ENCODE measurements around the gene ZNF784.

ZNF784 gene

DNA sequence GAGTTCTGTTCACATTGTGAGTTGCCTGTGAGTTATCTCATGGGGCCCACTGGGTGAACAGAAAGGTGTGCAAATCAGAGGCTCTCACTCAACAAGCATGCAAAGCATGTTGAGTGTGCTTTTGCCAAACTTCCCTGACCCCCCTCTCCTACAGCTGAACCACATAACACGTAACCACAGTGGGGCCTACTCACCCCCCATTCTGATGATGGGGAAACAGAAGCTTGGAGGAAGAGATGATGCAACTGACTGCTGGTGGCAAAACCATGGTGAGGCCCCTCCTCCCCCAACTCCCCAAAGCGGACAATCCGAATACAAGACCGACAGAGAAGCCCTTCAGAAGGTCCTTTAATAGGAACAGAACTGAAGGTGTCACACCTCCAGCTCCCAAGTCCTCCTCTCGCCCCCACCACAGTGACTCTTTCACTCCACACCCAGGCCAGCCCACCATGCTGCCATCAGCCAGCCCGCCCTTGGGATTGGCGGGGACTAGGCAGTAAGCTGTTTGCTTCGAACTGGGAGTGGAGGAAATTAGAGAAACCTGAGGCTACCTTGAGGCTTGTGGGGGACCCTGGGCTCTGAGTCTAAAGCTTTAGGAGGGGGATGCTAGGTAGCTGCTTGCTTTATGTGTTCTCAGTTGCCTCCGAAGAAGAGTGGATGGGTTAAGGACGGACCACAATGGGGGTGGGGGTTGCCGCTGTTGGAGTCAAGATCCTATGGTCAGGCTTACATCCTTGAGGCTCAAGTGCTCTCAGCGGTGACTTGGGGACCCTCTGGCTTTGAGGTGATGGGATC is 3.8 kb downstream of the ZNF784 start:
- Histone ChIP-seq H3K4me1 (ENCODE audit: control insufficient read depth, low read length) (peaks cover 14% of the 10 kb centered on the region), H3F3A (ENCODE audit: control insufficient read depth, insufficient read depth) (peaks cover 11% of the 10 kb centered on the region), H3K36me3 (ENCODE audit: control insufficient read depth, low read length) (peaks cover 17% of the 10 kb centered on the region), H3K9me2 (replicated peaks; ENCODE audit: control insufficient read depth, low read length) (no peaks in the 10 kb centered on the region), H3K79me2 (ENCODE audit: control insufficient read depth, low read length) (no peaks in the 10 kb centered on the region), H3K4me3 (ENCODE audit: low read length) (no peak overlapping the region), H3K9me3 (ENCODE audit: control insufficient read depth, insufficient read depth, low read length) (no peaks in the 10 kb centered on the region), H4K20me1 (ENCODE audit: control insufficient read depth, insufficient read depth, low read depth, low read length) (peaks cover 4% of the 10 kb centered on the region; the same call in 1 of the 2 replicates), H3K27ac (ENCODE audit: low read depth, low read length) (no peak overlapping the region), H3K4me2 (ENCODE audit: low read length) (no peak overlapping the region), H3K27me3 (ENCODE audit: control insufficient read depth, low read length) (no peaks in the 10 kb centered on the region)
- TF ChIP-seq CTCF (IDR thresholded peaks at IDR 0.05; ENCODE audit: low read depth, low read length, poor library complexity, severe bottlenecking) (no peak), EZH2phosphoT487 (IDR thresholded peaks at IDR 0.05; ENCODE audit: borderline replicate concordance, low read length) (no peak)

DNA sequence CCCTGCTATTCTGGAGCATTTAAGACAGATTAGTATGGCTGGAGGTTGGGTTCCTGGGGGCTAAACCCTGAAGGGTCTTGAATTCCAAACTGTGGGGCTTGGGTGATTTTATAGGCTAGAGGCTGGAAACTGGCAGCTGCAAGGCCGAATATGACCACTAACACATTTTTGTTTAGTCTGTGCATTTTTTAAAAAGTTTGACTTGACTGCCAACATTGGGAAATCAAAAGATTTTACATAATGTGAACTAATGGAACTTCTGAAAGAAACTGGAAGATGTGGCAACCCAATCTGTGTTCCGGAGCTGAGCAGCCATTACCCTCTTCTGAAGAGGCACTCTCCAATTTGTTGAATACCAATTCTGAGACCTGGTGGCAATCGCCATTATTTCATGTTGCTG is 5.1 kb downstream of the ZNF784 start:
- H3F3A ChIP-seq (ENCODE audit: control insufficient read depth, insufficient read depth): peaks cover 11% of the 10 kb centered on the region
- peaks cover 4% of the 10 kb centered on the region; the same call in 1 of the 2 replicates for H4K20me1 ChIP-seq (ENCODE audit: control insufficient read depth, insufficient read depth, low read depth, low read length)
- H3K9me2 ChIP-seq (replicated peaks; ENCODE audit: control insufficient read depth, low read length): no peaks in the 10 kb centered on the region
- H3K36me3 ChIP-seq (ENCODE audit: control insufficient read depth, low read length): peaks cover 21% of the 10 kb centered on the region
- H3K4me1 ChIP-seq (ENCODE audit: control insufficient read depth, low read length): peaks cover 7% of the 10 kb centered on the region
- H3K27me3 ChIP-seq (ENCODE audit: control insufficient read depth, low read length): no peaks in the 10 kb centered on the region
- H3K4me3 ChIP-seq (ENCODE audit: low read length): no peak overlapping the region
- H3K4me2 ChIP-seq (ENCODE audit: low read length): no peak overlapping the region
- H3K27ac ChIP-seq (ENCODE audit: low read depth, low read length): no peak overlapping the region
- no peaks in the 10 kb centered on the region for H3K9me3 ChIP-seq (ENCODE audit: control insufficient read depth, insufficient read depth, low read length)
- TF ChIP-seq CTCF (IDR thresholded peaks at IDR 0.05; ENCODE audit: low read depth, low read length, poor library complexity, severe bottlenecking) (no peak), EZH2phosphoT487 (IDR thresholded peaks at IDR 0.05; ENCODE audit: borderline replicate concordance, low read length) (no peak)
- H3K79me2 ChIP-seq (ENCODE audit: control insufficient read depth, low read length): no peaks in the 10 kb centered on the region

GRCh38 chr19:55618426-55618825 is 5.9 kb downstream of the ZNF784 start:
- Histone ChIP-seq H3K4me2 (ENCODE audit: low read length) (no peak overlapping the region), H3F3A (ENCODE audit: control insufficient read depth, insufficient read depth) (peaks cover 8% of the 10 kb centered on the region), H3K27ac (ENCODE audit: low read depth, low read length) (no peak overlapping the region), H3K36me3 (ENCODE audit: control insufficient read depth, low read length) (peaks cover 21% of the 10 kb centered on the region), H3K9me2 (replicated peaks; ENCODE audit: control insufficient read depth, low read length) (no peaks in the 10 kb centered on the region), H3K27me3 (ENCODE audit: control insufficient read depth, low read length) (no peaks in the 10 kb centered on the region), H3K4me1 (ENCODE audit: control insufficient read depth, low read length) (peaks cover 2% of the 10 kb centered on the region), H3K79me2 (ENCODE audit: control insufficient read depth, low read length) (no peaks in the 10 kb centered on the region), H4K20me1 (ENCODE audit: control insufficient read depth, insufficient read depth, low read depth, low read length) (peaks cover 1% of the 10 kb centered on the region; the same call in 1 of the 2 replicates), H3K9me3 (ENCODE audit: control insufficient read depth, insufficient read depth, low read length) (no peaks in the 10 kb centered on the region), H3K4me3 (ENCODE audit: low read length) (no peak overlapping the region)
- TF ChIP-seq EZH2phosphoT487 (IDR thresholded peaks at IDR 0.05; ENCODE audit: borderline replicate concordance, low read length) (no peak), CTCF (IDR thresholded peaks at IDR 0.05; ENCODE audit: low read depth, low read length, poor library complexity, severe bottlenecking) (no peak)

Data from DOHH2 (cell line).